ENCODE results near the gene CAMSAP2. TPM values are rescaled to one million over a fixed set of nuclear protein-coding genes. Genes with fewer than 3 reads are reported as not detected.
A peak's percentile ranks its signal among the peaks of the same experiment; 100 is the strongest.

CAMSAP2 gene
- total and polyA plus RNA-seq, 5 donors from 2014 or later, result 0.13 to 8.4 (median 0.60) TPM

- Mint-ChIP-seq H3K27me3 (peaks cover 45% of the 10 kb centered on the region), H3K4me1 (peaks cover 0 to 13% (median 9%) of the 10 kb centered on the region in 4 donors), H3K36me3 (no peaks in the 10 kb centered on the region), H3K4me3 (no peak overlapping the region), H3K9me3 (peaks cover 0 to 2% (median 0%) of the 10 kb centered on the region in 7 donors), H3K27ac (no peak overlapping the region)
- no peak overlapping the region for H3K27ac ChIP-seq (ENCODE audit: insufficient read depth, low read length, poor library complexity, severe bottlenecking)
- no peak overlapping the region for H3K4me3 ChIP-seq (ENCODE audit: low read depth, low read length)
- H3K36me3 ChIP-seq (ENCODE audit: control insufficient read depth, insufficient read depth, low read length), result no peaks in the 10 kb centered on the region
- ATAC-seq (ENCODE audit: low read depth in 2 of 2), result no peak
- DNase-seq, result no peak
- peaks cover 2% of the 10 kb centered on the region for H3K27me3 ChIP-seq (ENCODE audit: control insufficient read depth, insufficient read depth, low read length)
- H3K9me3 ChIP-seq (ENCODE audit: control insufficient read depth in 2 of 2, low read length in 2 of 2), result no peaks in the 10 kb centered on the region
- peaks cover 12% of the 10 kb centered on the region for H3K4me1 ChIP-seq (ENCODE audit: control insufficient read depth, insufficient read depth, low read length, poor library complexity, severe bottlenecking)
Measured at GRCh38 chr1:200903793-200904192, 165.1 kb downstream of the CAMSAP2 start.

GRCh38 chr1:200904772-200905171 lies 166.1 kb downstream of the CAMSAP2 start:
- Histone ChIP-seq H3K27ac (ENCODE audit: insufficient read depth, low read length, poor library complexity, severe bottlenecking) (no peak overlapping the region), H3K36me3 (ENCODE audit: control insufficient read depth, insufficient read depth, low read length) (no peaks in the 10 kb centered on the region), H3K4me3 (ENCODE audit: low read depth, low read length) (no peak overlapping the region), H3K27me3 (ENCODE audit: control insufficient read depth, insufficient read depth, low read length) (no peaks in the 10 kb centered on the region), H3K9me3 (ENCODE audit: control insufficient read depth in 2 of 2, low read length in 2 of 2) (no peaks in the 10 kb centered on the region), H3K4me1 (ENCODE audit: control insufficient read depth, insufficient read depth, low read length, poor library complexity, severe bottlenecking) (peaks cover 12% of the 10 kb centered on the region)
- ATAC-seq (ENCODE audit: low read depth in 2 of 2) (no peak), DNase-seq (no peak)
- Mint-ChIP-seq H3K27ac (no peak overlapping the region), H3K36me3 (no peaks in the 10 kb centered on the region), H3K27me3 (peaks cover 45% of the 10 kb centered on the region), H3K4me3 (no peak overlapping the region), H3K9me3 (peaks cover 0 to 2% (median 0%) of the 10 kb centered on the region in 7 donors), H3K4me1 (peaks cover 0 to 13% (median 9%) of the 10 kb centered on the region in 4 donors)

GRCh38 chr1:200905411-200906052 lies 166.8 kb downstream of the CAMSAP2 start:
- ATAC-seq (ENCODE audit: low read depth in 2 of 2), result peak; percentile 87 to 89
- H3K27me3 ChIP-seq (ENCODE audit: control insufficient read depth, insufficient read depth, low read length), result no peaks in the 10 kb centered on the region
- peaks cover 0 to 2% (median 0%) of the 10 kb centered on the region in 7 donors for H3K9me3 Mint-ChIP-seq
- H3K4me1 Mint-ChIP-seq, result peaks cover 0 to 13% (median 9%) of the 10 kb centered on the region in 4 donors
- H3K27ac Mint-ChIP-seq, result no peak overlapping the region
- no peaks in the 10 kb centered on the region for H3K9me3 ChIP-seq (ENCODE audit: control insufficient read depth in 2 of 2, low read length in 2 of 2)
- no peak overlapping the region for H3K27ac ChIP-seq (ENCODE audit: insufficient read depth, low read length, poor library complexity, severe bottlenecking)
- H3K27me3 Mint-ChIP-seq, result peaks cover 42% of the 10 kb centered on the region
- no peak overlapping the region for H3K4me3 Mint-ChIP-seq
- peaks cover 12% of the 10 kb centered on the region for H3K4me1 ChIP-seq (ENCODE audit: control insufficient read depth, insufficient read depth, low read length, poor library complexity, severe bottlenecking)
- no peak overlapping the region for H3K4me3 ChIP-seq (ENCODE audit: low read depth, low read length)
- no peaks in the 10 kb centered on the region for H3K36me3 Mint-ChIP-seq
- DNase-seq, result peak in 2 of 3 donors; percentile 25 to 73
- H3K36me3 ChIP-seq (ENCODE audit: control insufficient read depth, insufficient read depth, low read length), result no peaks in the 10 kb centered on the region

GRCh38 chr1:200906491-200906890 lies 167.8 kb downstream of the CAMSAP2 start:
- Mint-ChIP-seq H3K4me1 (peaks cover 0 to 13% (median 9%) of the 10 kb centered on the region in 4 donors), H3K36me3 (no peaks in the 10 kb centered on the region), H3K27ac (no peak overlapping the region), H3K9me3 (peaks cover 0 to 2% (median 0%) of the 10 kb centered on the region in 7 donors), H3K4me3 (no peak overlapping the region), H3K27me3 (peaks cover 42% of the 10 kb centered on the region)
- Histone ChIP-seq H3K27ac (ENCODE audit: insufficient read depth, low read length, poor library complexity, severe bottlenecking) (no peak overlapping the region), H3K27me3 (ENCODE audit: control insufficient read depth, insufficient read depth, low read length) (no peaks in the 10 kb centered on the region), H3K9me3 (ENCODE audit: control insufficient read depth in 2 of 2, low read length in 2 of 2) (no peaks in the 10 kb centered on the region), H3K36me3 (ENCODE audit: control insufficient read depth, insufficient read depth, low read length) (no peaks in the 10 kb centered on the region), H3K4me3 (ENCODE audit: low read depth, low read length) (no peak overlapping the region), H3K4me1 (ENCODE audit: control insufficient read depth, insufficient read depth, low read length, poor library complexity, severe bottlenecking) (peaks cover 12% of the 10 kb centered on the region)
- DNase-seq (no peak), ATAC-seq (ENCODE audit: low read depth in 2 of 2) (no peak)

GRCh38 chr1:200907611-200908097 lies 169.0 kb downstream of the CAMSAP2 start:
- Mint-ChIP-seq H3K27ac (no peak overlapping the region), H3K9me3 (peaks cover 0 to 2% (median 0%) of the 10 kb centered on the region in 7 donors)
- H3K4me3 ChIP-seq (ENCODE audit: low read depth, low read length), result no peak overlapping the region

GRCh38 chr1:200908191-200908868 lies 169.6 kb downstream of the CAMSAP2 start:
- Histone ChIP-seq H3K4me1 (ENCODE audit: control insufficient read depth, insufficient read depth, low read length, poor library complexity, severe bottlenecking) (peaks cover 12% of the 10 kb centered on the region), H3K27ac (ENCODE audit: insufficient read depth, low read length, poor library complexity, severe bottlenecking) (no peak overlapping the region), H3K4me3 (ENCODE audit: low read depth, low read length) (no peak overlapping the region), H3K9me3 (ENCODE audit: control insufficient read depth in 2 of 2, low read length in 2 of 2) (no peaks in the 10 kb centered on the region), H3K36me3 (ENCODE audit: control insufficient read depth, insufficient read depth, low read length) (no peaks in the 10 kb centered on the region), H3K27me3 (ENCODE audit: control insufficient read depth, insufficient read depth, low read length) (no peaks in the 10 kb centered on the region)
- Mint-ChIP-seq H3K9me3 (peaks cover 0 to 2% (median 0%) of the 10 kb centered on the region in 7 donors), H3K27me3 (peaks cover 39% of the 10 kb centered on the region), H3K4me1 (peaks cover 0 to 13% (median 9%) of the 10 kb centered on the region in 4 donors), H3K36me3 (no peaks in the 10 kb centered on the region), H3K27ac (peak overlapping the region in 1 of 3 donors; percentile 61), H3K4me3 (no peak overlapping the region)
- DNase-seq, result no peak
- ATAC-seq (ENCODE audit: low read depth in 2 of 2), result no peak

More at GRCh38 chr1:200907611-200908097, 169.0 kb downstream of the CAMSAP2 start:
- no peaks in the 10 kb centered on the region for H3K9me3 ChIP-seq (ENCODE audit: control insufficient read depth in 2 of 2, low read length in 2 of 2)
- peaks cover 12% of the 10 kb centered on the region for H3K4me1 ChIP-seq (ENCODE audit: control insufficient read depth, insufficient read depth, low read length, poor library complexity, severe bottlenecking)
- DNase-seq (no peak), ATAC-seq (ENCODE audit: low read depth in 2 of 2) (no peak)
- Mint-ChIP-seq H3K4me3 (no peak overlapping the region), H3K36me3 (no peaks in the 10 kb centered on the region), H3K27me3 (peaks cover 45% of the 10 kb centered on the region), H3K4me1 (peaks cover 0 to 13% (median 9%) of the 10 kb centered on the region in 4 donors)
- no peak overlapping the region for H3K27ac ChIP-seq (ENCODE audit: insufficient read depth, low read length, poor library complexity, severe bottlenecking)
- no peaks in the 10 kb centered on the region for H3K27me3 ChIP-seq (ENCODE audit: control insufficient read depth, insufficient read depth, low read length)
- no peaks in the 10 kb centered on the region for H3K36me3 ChIP-seq (ENCODE audit: control insufficient read depth, insufficient read depth, low read length)

GRCh38 chr1:200909071-200909470 lies 170.4 kb downstream of the CAMSAP2 start:
- peaks cover 0 to 13% (median 9%) of the 10 kb centered on the region in 4 donors for H3K4me1 Mint-ChIP-seq
- Histone ChIP-seq H3K27me3 (ENCODE audit: control insufficient read depth, insufficient read depth, low read length) (no peaks in the 10 kb centered on the region), H3K36me3 (ENCODE audit: control insufficient read depth, insufficient read depth, low read length) (no peaks in the 10 kb centered on the region), H3K4me1 (ENCODE audit: control insufficient read depth, insufficient read depth, low read length, poor library complexity, severe bottlenecking) (peaks cover 12% of the 10 kb centered on the region), H3K27ac (ENCODE audit: insufficient read depth, low read length, poor library complexity, severe bottlenecking) (no peak overlapping the region), H3K9me3 (ENCODE audit: control insufficient read depth in 2 of 2, low read length in 2 of 2) (no peaks in the 10 kb centered on the region), H3K4me3 (ENCODE audit: low read depth, low read length) (no peak overlapping the region)
- peaks cover 0 to 2% (median 0%) of the 10 kb centered on the region in 7 donors for H3K9me3 Mint-ChIP-seq
- DNase-seq (no peak), ATAC-seq (ENCODE audit: low read depth in 2 of 2) (no peak)
- H3K27me3 Mint-ChIP-seq, result peaks cover 39% of the 10 kb centered on the region
- no peak overlapping the region for H3K27ac Mint-ChIP-seq
- H3K36me3 Mint-ChIP-seq, result no peaks in the 10 kb centered on the region
- no peak overlapping the region for H3K4me3 Mint-ChIP-seq

Data from CD4-positive, CD25-positive, alpha-beta regulatory T cell (primary cell).